ENCODE results near the gene FRMD4A.
"Not testable (repeated sequence)": the region's sequence is repeated elsewhere in the genome, so short reads cannot be mapped to it uniquely, and the experiment has no call there.

Gene FRMD4A

GRCh38 chr10:13865758-13866491, 464.8 kb downstream of the FRMD4A start:
- no peak for DNase-seq

- DNase-seq = not testable (repeated sequence)
These were observed 465.5 kb downstream of the FRMD4A start for GRCh38 chr10:13865220-13865619.

GRCh38 chr10:13862546-13863233, 468.0 kb downstream of the FRMD4A start:
- DNase-seq = no peak

GRCh38 chr10:13860886-13861285, 469.8 kb downstream of the FRMD4A start:
- DNase-seq = no peak

GRCh38 chr10:13859979-13860654, 470.6 kb downstream of the FRMD4A start:
- DNase-seq = no peak

GRCh38 chr10:13858709-13859108, 472.0 kb downstream of the FRMD4A start:
- DNase-seq = no peak

GRCh38 chr10:13857451-13857850, 473.3 kb downstream of the FRMD4A start:
- DNase-seq = no peak

GRCh38 chr10:13853854-13854253, 476.9 kb downstream of the FRMD4A start:
- DNase-seq = no peak

GRCh38 chr10:13852872-13853271, 477.9 kb downstream of the FRMD4A start:
- no peak for DNase-seq

GRCh38 chr10:13851906-13852305, 478.8 kb downstream of the FRMD4A start:
- no peak for DNase-seq

- no peak for DNase-seq
These were observed 481.9 kb downstream of the FRMD4A start for GRCh38 chr10:13848520-13849445.

- no peak for DNase-seq
These were observed 483.5 kb downstream of the FRMD4A start for GRCh38 chr10:13847201-13847631.

GRCh38 chr10:13845897-13846296, 484.8 kb downstream of the FRMD4A start:
- DNase-seq = no peak

GRCh38 chr10:13844651-13845050, 486.1 kb downstream of the FRMD4A start:
- no peak for DNase-seq

- no peak for DNase-seq
These were observed 488.6 kb downstream of the FRMD4A start for GRCh38 chr10:13842117-13842516.

- no peak for DNase-seq
These were observed 490.7 kb downstream of the FRMD4A start for GRCh38 chr10:13840036-13840435.

GRCh38 chr10:13839430-13839990, 491.2 kb downstream of the FRMD4A start:
- no peak for DNase-seq

GRCh38 chr10:13839030-13839429, 491.7 kb downstream of the FRMD4A start:
- DNase-seq = no peak

GRCh38 chr10:13837966-13838365, 492.8 kb downstream of the FRMD4A start:
- no peak for DNase-seq

- no peak for DNase-seq
These were observed 496.0 kb downstream of the FRMD4A start for GRCh38 chr10:13834581-13835286.

GRCh38 chr10:13831711-13832141, 499.0 kb downstream of the FRMD4A start:
- no peak for DNase-seq

GRCh38 chr10:13830385-13830784, 500.3 kb downstream of the FRMD4A start:
- no peak for DNase-seq

Measured in SHP77 treated with DMSO at 0.1 percent for 48 hours (cell line).